Lower leg skin (tissue), 3 donors: Measurements from ENCODE around the gene LILRB3.

Source experiments
- POLR2A ChIP-seq, 2 donors: fragments of 450-650 bp; IDR thresholded peaks; one replicate each; pipeline ENCODE4 v1.6.1; 2016 to 2017; ENCODE audit warnings: antibody characterized with exemption in 2 of 2, mild to moderate bottlenecking in 1 of 2, moderate library complexity in 1 of 2
- TF ChIP-seq, protein P1 (sequence below), 3 donors: fragments of 450-650 bp; IDR thresholded peaks; one replicate each; pipeline ENCODE4 v1.5.1; 2016; ENCODE audit warnings: antibody characterized with exemption in 3 of 3, mild to moderate bottlenecking in 3 of 3, moderate library complexity in 2 of 3

DNA sequence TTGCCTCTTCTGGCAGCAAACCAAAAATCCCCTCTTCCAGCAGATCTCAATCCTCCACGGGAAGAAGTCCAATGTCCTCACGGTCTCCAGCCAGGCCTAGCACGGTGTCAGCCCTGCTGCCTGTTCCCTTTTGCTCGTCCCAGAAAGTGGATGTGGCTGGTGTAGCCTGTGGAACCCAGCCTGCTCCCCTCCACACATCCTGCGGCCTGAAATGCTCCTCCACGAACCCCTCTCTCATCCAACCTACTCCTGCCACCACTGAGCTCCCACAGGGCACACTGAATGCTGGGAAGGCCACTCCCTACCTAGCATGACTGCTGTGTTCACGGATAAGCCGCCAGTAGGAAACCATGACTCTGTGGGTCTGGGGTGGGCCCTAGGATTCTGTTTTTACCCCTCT, 36.5 kb downstream of the LILRB3 start:
- TF ChIP-seq, protein P1, sequence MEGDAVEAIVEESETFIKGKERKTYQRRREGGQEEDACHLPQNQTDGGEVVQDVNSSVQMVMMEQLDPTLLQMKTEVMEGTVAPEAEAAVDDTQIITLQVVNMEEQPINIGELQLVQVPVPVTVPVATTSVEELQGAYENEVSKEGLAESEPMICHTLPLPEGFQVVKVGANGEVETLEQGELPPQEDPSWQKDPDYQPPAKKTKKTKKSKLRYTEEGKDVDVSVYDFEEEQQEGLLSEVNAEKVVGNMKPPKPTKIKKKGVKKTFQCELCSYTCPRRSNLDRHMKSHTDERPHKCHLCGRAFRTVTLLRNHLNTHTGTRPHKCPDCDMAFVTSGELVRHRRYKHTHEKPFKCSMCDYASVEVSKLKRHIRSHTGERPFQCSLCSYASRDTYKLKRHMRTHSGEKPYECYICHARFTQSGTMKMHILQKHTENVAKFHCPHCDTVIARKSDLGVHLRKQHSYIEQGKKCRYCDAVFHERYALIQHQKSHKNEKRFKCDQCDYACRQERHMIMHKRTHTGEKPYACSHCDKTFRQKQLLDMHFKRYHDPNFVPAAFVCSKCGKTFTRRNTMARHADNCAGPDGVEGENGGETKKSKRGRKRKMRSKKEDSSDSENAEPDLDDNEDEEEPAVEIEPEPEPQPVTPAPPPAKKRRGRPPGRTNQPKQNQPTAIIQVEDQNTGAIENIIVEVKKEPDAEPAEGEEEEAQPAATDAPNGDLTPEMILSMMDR (IDR thresholded peaks at IDR 0.05) = no peak
- no peak for TF ChIP-seq POLR2A (IDR thresholded peaks at IDR 0.05)
